ENCODE measurements around the gene TSPAN3. TPM values are rescaled to one million over a fixed set of nuclear protein-coding genes. Genes with fewer than 3 reads are reported as not detected.

TSPAN3 gene
- polyA plus RNA-seq, 3 donors, result 519 to 567 (median 532) TPM

DNA sequence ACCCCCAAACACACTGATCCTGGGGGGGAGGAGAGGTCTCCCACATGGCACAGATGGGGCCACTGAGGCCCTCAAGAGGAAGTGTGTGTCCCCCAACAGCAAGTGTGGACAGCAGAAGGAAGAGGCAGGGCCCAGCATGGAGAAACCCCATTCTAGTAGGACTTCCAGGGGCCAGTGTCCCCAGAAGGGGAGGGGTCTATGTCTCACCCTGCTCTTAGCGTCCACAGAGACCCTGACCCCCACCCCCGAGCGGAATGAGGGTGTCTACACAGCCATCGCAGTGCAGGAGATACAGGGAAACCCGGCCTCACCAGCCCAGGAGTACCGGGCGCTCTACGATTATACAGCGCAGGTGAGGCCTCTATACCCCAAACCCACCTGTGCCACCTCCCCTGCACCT, 35.3 kb downstream of the TSPAN3 start:
- DNase-seq (ENCODE audit: low read depth in 3 of 3, low spot score in 2 of 3), result no peak

DNA sequence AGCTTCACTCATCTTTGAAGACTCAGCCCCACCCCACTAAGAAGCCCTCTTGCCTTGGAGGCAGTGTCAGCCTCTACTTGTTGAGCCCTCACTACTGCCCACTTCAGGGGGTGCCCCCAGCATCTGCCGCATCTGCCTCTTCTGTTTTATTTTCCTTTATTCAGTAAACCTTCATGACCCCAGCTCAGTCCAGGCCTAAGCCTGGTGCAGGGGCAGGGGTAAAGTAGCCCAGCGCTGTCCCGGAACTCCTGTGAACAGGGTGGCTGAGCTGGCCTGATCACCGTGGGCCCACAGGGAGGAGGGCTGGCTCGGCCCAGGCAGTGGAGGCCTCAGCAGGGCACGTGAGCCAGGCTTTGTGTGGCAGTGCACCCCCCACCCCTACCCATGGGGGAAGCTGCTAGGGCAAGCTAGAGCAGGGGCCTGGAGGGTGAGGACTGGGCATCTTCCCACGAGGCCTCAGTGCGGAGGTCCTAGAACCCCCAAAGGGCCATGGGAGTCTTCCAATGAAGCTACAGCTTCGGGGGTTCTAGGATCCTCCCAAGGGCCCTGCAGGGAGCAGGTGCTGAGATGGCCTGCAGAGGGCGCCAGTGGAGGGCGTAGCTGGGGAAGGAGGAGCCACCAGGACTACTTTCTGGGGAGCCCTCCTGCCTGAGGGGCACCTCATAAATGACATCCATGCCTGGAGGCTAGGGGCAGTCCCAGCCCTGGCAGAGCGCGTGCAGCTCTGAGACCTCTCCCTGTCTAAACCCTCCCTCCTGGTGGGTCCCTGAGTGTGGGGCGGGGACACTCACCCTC, 36.0 kb downstream of the TSPAN3 start:
- no peak for DNase-seq (ENCODE audit: low read depth in 3 of 3, low spot score in 2 of 3)

DNA sequence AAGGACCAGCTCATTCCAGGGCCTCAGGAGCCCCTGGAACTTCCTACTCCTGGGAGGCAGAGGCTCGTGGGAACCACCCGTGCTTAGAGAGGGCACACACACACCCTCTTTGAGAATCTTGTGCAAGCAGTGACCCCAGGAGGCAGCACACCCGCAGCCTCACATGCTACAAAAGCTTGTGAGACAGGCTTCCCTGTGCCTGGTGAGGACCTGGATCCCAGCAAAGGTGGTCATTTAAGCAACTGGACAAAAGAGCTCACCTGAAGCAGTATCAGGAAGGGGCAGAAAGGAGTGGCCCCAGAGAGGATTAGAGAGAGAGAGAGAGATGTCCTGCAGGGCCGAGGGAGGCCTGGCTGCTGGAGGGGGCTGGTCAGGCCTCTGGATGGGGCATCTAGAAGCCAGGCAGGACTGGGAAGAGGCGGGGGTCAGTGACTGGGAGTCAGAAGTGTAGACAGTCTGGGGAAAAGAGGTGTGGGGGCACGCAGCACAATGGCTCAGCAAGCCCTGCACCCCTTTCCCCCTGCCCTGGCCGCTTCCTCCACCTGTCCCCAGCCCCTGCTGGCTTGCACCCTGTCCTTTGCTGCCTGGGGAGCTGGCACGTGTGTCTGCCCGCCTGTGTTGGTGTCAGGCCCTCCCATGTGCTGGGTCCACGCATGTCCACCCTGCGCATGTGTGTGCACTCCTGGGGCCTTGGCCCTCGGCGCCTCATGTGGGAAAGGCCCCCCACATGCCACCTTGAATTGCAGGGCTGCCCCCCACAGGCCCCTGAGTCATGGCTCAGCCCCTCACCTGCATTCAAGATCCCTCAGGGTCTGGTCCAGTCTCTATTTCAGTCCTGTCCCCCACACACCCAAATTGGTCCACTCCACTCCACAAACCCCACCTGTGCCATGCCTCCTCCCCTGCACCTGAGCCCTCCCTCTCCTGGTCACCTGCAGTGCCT, 36.9 kb downstream of the TSPAN3 start:
- DNase-seq (ENCODE audit: low read depth in 3 of 3, low spot score in 2 of 3), result no peak

GRCh38 chr15:77033417-77033728, 37.5 kb downstream of the TSPAN3 start:
- no peak for DNase-seq (ENCODE audit: low read depth in 3 of 3, low spot score in 2 of 3)

DNA sequence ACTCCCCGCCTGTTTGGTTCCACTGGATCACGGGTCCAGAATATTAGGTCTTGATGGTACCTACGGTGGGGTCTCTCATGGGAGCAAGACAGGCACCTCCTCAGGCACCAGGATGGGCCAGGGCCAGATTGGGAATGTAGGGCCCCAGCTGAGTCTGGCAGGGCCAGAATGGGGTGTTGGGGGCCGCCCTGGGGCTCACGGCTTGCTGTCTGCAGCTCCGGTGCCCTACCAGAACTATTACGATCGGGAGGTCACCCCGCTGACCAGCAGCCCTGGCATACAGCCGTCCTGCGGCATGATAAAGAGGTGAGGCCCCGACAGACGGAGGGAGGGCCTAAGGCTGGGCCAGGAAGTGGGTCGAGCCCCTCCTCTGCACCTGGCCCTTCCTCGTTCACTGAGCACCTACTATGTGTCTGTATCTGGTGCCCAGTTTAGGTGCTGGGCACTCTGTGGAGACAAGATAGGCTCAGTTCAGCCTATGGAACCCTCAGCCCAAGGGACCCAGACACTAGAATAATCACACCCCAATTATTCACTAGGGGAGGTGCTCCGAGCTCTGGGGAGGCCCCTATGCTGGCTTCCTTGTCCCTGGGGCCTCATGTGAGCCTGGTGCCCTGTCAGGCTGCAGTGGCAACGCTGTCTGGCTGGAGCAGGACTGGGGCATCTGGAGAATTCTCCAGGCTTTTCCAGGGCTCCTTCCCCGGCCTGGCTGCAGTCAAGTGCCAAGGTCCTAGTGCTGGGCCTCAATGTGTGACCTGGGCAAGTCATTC, 38.1 kb downstream of the TSPAN3 start:
- no peak for DNase-seq (ENCODE audit: low read depth in 3 of 3, low spot score in 2 of 3)

- no peak for DNase-seq (ENCODE audit: low read depth in 3 of 3, low spot score in 2 of 3)
Measured at GRCh38 chr15:77032052-77032646, 38.8 kb downstream of the TSPAN3 start.

GRCh38 chr15:77031376-77032050, 39.4 kb downstream of the TSPAN3 start:
- no peak for DNase-seq (ENCODE audit: low read depth in 3 of 3, low spot score in 2 of 3)

GRCh38 chr15:77030928-77031375, 40.0 kb downstream of the TSPAN3 start:
- no peak for DNase-seq (ENCODE audit: low read depth in 3 of 3, low spot score in 2 of 3)

GRCh38 chr15:77030048-77030927, 40.6 kb downstream of the TSPAN3 start:
- no peak for DNase-seq (ENCODE audit: low read depth in 3 of 3, low spot score in 2 of 3)

DNA sequence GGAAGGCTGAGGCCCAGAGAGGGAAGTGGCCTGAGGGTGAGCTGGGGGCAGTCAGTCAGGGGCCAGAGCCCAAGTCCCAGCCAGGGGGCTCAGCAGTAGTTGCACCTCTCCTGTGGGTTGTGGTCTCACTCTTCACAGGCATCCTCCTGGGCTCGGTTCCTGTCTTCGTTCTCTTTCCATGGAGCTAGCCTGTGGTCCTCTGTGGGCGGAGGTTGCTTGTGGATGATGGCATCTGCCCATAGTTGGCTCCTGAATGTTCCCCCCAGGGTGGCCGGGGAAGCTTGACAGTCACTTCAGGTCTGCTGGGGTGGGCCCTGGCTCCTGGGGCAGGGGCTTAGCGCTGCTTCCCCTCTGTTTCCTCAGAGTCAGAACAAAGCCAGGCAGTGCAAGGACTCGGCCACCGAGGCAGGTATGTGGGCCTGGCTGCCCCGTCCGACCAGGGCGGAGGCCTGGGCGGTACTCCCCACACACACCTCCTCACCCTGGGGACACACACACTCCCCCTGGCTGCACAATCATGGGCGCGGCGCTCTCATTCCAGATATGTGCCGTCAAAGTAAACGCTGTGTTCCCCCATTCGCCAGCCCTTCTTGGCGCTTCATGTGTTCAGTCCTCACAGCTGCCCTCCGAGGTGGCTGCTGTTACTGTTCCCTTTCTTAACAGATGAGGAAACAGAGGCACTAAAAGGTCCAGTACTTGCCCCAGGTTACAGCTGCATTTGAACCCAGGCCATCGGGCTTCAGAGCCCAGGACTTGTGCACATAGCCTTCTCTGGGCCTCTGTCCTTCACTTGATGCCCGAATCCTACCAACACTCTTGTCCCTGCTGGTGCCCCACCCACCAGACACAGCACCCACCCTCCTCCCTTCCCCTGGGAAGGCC, 41.5 kb downstream of the TSPAN3 start:
- DNase-seq (ENCODE audit: low read depth in 3 of 3, low spot score in 2 of 3), result no peak

DNA sequence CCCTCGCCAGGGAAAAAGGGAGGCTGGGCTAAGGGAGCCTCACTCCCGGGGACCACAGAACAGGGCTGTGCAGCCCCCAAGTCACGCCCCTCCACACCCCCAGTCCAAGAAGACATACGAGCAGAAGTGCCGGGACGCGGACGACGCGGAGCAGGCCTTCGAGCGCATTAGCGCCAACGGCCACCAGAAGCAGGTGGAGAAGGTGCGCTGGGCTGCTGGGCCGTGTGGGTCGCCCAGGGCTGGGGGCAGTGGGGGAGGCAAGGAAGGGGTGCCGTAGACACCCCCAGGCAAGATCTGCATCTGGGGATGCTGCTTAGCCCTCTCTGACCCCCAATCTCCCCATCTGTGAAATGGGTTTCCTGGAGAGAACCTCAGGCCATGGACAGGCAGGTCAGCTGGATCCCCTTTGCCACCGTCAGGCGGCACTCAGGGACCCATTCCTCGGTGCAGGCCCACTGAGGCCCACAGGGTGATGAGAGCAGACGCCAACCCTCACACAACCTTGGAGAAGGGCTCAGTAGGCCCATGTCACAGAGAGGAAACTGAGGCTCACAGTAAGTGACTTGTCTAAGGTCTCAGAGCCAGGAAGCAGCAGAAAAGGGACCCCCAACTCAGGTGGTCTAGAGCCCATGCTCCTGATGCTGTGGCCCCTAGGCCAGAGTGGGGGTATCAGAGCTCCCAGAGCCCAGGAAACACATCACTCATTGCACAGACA, 42.3 kb downstream of the TSPAN3 start:
- DNase-seq (ENCODE audit: low read depth in 3 of 3, low spot score in 2 of 3), result no peak

DNA sequence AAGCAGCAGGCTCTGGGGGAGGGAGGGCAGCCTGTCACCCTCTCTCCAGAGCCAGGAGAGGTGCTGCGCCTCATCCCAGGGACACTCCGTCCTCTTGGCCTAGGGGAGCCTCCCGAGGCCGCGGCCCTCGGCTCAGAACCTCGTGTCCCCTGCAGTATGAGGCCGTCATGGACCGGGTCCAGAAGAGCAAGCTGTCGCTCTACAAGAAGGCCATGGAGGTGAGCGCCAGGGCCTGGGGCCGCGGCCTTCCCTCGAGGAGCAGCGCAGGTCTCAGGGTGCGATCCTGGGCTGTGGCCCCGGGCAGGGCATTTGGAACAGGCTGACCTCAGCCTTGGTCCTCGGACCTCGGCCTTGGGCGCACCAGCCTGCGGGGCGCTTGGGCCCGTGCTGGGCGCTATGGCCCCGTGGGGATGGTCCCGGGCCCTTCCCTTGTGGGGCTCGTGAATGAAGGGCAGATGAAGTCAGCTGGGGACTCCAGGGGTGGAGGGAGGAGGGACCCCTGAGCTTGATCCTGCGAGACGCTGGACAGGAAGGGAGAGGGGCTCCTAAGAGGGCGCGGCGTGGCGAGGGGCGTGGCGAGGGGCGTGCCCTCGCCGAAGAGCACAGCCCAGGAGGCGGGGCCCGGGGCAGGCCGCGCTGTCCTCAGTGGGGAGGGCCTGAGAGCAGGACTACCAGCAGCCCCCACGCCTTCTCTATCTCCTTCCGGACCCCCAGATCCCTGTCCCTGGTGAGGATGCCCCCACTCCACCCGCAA, 43.0 kb downstream of the TSPAN3 start:
- DNase-seq (ENCODE audit: low read depth in 3 of 3, low spot score in 2 of 3), result no peak

DNA sequence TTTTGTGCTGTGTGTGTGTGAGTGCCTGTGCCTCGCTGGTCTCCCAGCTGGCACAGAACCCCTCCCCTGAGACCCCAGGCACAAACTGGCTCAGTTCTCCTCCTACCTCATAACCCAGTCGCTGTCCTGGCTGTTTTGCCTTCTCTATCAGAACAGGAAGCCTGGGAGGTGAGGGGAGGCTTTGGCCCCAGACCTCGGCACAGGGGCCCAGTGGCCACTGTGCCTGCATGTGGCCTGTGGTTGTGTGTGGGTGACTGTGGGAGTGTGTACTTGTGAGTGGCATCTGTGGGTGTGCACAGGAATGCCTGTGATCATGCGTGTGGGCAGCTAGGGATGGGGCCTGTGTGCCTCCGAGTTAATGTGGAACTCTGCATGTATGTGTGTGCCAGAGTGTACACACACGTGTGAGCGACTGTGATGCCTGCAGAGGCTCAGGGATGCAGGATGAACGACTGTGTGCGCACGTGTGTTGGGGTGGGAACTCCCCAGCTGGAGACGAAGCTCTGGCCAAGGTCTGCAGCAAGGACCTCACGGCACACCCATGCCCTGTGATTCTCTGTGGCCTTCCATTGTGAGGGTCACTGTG, 43.7 kb downstream of the TSPAN3 start:
- DNase-seq (ENCODE audit: low read depth in 3 of 3, low spot score in 2 of 3), result no peak

- DNase-seq (ENCODE audit: low read depth in 3 of 3, low spot score in 2 of 3), result no peak
Measured at GRCh38 chr15:77026501-77027110, 44.3 kb downstream of the TSPAN3 start.

GRCh38 chr15:77025941-77026411, 44.9 kb downstream of the TSPAN3 start:
- no peak for DNase-seq (ENCODE audit: low read depth in 3 of 3, low spot score in 2 of 3)
